Trophoblast cell (in vitro differentiated cells and primary cell): ENCODE results near the gene MPP3.

Experiments used
- DNase-seq, 2 donors: peaks; one replicate each; pipeline ENCODE4 v3.0.0-alpha.2; 2016
- H2AFZ ChIP-seq: 2 replicates; pipeline ENCODE4 v1.6.1; 2013; ENCODE audit warnings: low read length, moderate library complexity, mild to moderate bottlenecking; ENCODE audit not compliant: insufficient read depth, poor library complexity
- H2AK5ac ChIP-seq: 2 replicates; pipeline ENCODE4 v1.6.1; 2013; ENCODE audit warnings: mild to moderate bottlenecking, low read length
- H2BK120ac ChIP-seq: 2 replicates; pipeline ENCODE4 v1.6.1; 2013; ENCODE audit warnings: low read length, mild to moderate bottlenecking, moderate library complexity; ENCODE audit not compliant: insufficient read depth, poor library complexity
- H2BK12ac ChIP-seq: 2 replicates; pipeline ENCODE4 v1.6.1; 2013; ENCODE audit warnings: mild to moderate bottlenecking, low read length, moderate library complexity
- H2BK5ac ChIP-seq: 2 replicates; pipeline ENCODE4 v1.6.1; 2013; ENCODE audit warnings: low read length, low read depth, moderate library complexity, mild to moderate bottlenecking; ENCODE audit not compliant: poor library complexity
- H3K14ac ChIP-seq: 2 replicates; pipeline ENCODE4 v1.6.1; 2013; ENCODE audit warnings: mild to moderate bottlenecking, low read length
- H3K18ac ChIP-seq: 2 replicates; pipeline ENCODE4 v1.6.1; 2013; ENCODE audit warnings: mild to moderate bottlenecking, low read length
- H3K23ac ChIP-seq: 2 replicates; pipeline ENCODE4 v1.6.1; 2013; ENCODE audit warnings: low read length
- H3K27ac ChIP-seq: 2 replicates; pipeline ENCODE4 v1.5.1; 2013; ENCODE audit warnings: low read depth, mild to moderate bottlenecking, inconsistent platforms, low read length, moderate library complexity
- H3K27me3 ChIP-seq: 2 replicates; pipeline ENCODE4 v1.6.1; 2013; ENCODE audit warnings: inconsistent platforms, mild to moderate bottlenecking, low read length, moderate library complexity; ENCODE audit not compliant: insufficient read depth
- H3K36me3 ChIP-seq, 2 experiments: 1 replicate in 1 of 2; 2 replicates in 1 of 2; pipeline ENCODE4 v1.6.1; 2013; ENCODE audit warnings: low read length in 2 of 2, mild to moderate bottlenecking in 2 of 2, moderate library complexity in 1 of 2; ENCODE audit not compliant: insufficient read depth in 2 of 2, control insufficient read depth in 1 of 2
- H3K4ac ChIP-seq: 2 replicates; pipeline ENCODE4 v1.6.1; 2013; ENCODE audit warnings: low read depth, mild to moderate bottlenecking, low read length, moderate library complexity
- H3K4me1 ChIP-seq, 2 experiments: 1 replicate in 1 of 2; 2 replicates in 1 of 2; pipeline ENCODE4 v1.6.1; 2013; ENCODE audit warnings: low read length in 2 of 2, mild to moderate bottlenecking in 2 of 2, moderate library complexity in 1 of 2; ENCODE audit not compliant: insufficient read depth in 2 of 2, control insufficient read depth in 1 of 2
- H3K4me2 ChIP-seq: 2 replicates; pipeline ENCODE4 v1.6.1; 2013; ENCODE audit warnings: inconsistent platforms, mild to moderate bottlenecking, low read length, moderate library complexity
- H3K4me3 ChIP-seq: 2 replicates; pipeline ENCODE4 v1.5.1; 2013; ENCODE audit warnings: mild to moderate bottlenecking, low read depth, low read length, inconsistent platforms
- H3K79me1 ChIP-seq: one replicate; pipeline ENCODE4 v1.6.1; 2013; ENCODE audit warnings: low read length
- H3K79me2 ChIP-seq: 2 replicates; pipeline ENCODE4 v1.6.1; 2013; ENCODE audit warnings: low read length, mild to moderate bottlenecking; ENCODE audit not compliant: control insufficient read depth, insufficient read depth, poor library complexity
- H3K9ac ChIP-seq: 2 replicates; pipeline ENCODE4 v1.6.1; 2013; ENCODE audit warnings: mild to moderate bottlenecking, low read length
- H3K9me3 ChIP-seq: 2 replicates; pipeline ENCODE4 v1.6.1; 2013; ENCODE audit warnings: low read depth, mild to moderate bottlenecking, control low read depth, inconsistent platforms, low read length; ENCODE audit not compliant: insufficient read depth
- H4K12ac ChIP-seq: 2 replicates; pipeline ENCODE4 v1.6.1; 2013; ENCODE audit warnings: low read depth, mild to moderate bottlenecking, low read length, moderate library complexity
- H4K8ac ChIP-seq: 2 replicates; pipeline ENCODE4 v1.6.1; 2013; ENCODE audit warnings: low read depth, mild to moderate bottlenecking, low read length, moderate library complexity
- H4K91ac ChIP-seq: one replicate; pipeline ENCODE4 v1.6.1; 2013; ENCODE audit warnings: low read depth, mild to moderate bottlenecking, low read length, moderate library complexity
- WGBS: extraction: QIAGEN DNeasy Blood & Tissue Kit; methylation state at CpG from one replicate; pipeline ENCODE4 v1.1.7; 2013; ENCODE audit warnings: missing lambda C conversion rate; ENCODE audit not compliant: insufficient read length, insufficient coverage; ENCODE audit errors: extremely low coverage; 5-methylcytosine and 5-hydroxymethylcytosine counted together

Gene MPP3

DNA sequence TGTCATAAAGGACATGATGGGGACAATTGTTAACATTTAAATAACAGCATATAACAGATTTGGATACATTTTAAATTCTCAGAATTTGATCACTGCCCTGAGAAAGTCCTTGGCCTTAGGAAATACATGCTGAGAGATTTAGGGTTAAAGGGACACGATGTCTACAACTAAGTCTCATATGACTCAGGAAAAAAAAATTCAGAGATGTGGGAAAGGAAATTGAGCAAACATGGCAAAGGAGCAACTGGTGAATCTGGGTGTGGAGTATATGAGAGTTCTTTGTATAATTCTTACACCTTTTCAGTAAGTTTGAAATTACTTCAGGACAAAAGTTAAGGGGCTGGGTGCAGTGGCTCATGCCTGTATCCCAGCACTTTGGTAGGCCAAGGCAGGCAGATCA, 18.2 kb downstream of the MPP3 start:
- no CpG with 5 or more reads among the region's 1 CpG for WGBS
- H3K14ac ChIP-seq = no peak overlapping the region
- no peak overlapping the region for H3K9ac ChIP-seq
- no peaks in the 10 kb centered on the region for H3K79me2 ChIP-seq
- no peak overlapping the region for H2AFZ ChIP-seq
- no peak overlapping the region for H3K18ac ChIP-seq
- no peak overlapping the region for H3K4ac ChIP-seq
- H3K23ac ChIP-seq = no peak overlapping the region
- no peak overlapping the region for H4K12ac ChIP-seq
- H2BK120ac ChIP-seq = no peak overlapping the region
- no peak overlapping the region for H4K91ac ChIP-seq
- H3K27ac ChIP-seq = no peak overlapping the region
- no peak overlapping the region for H2BK12ac ChIP-seq
- H3K27me3 ChIP-seq = no peaks in the 10 kb centered on the region
- peak in 1 of 2 donors; percentile 69 for DNase-seq
- no peak overlapping the region for H4K8ac ChIP-seq
- H3K4me3 ChIP-seq = no peak overlapping the region
- no peak overlapping the region for H3K4me2 ChIP-seq
- peaks cover 1% of the 10 kb centered on the region for H3K9me3 ChIP-seq
- H3K79me1 ChIP-seq = no peaks in the 10 kb centered on the region
- no peaks in the 10 kb centered on the region for H3K4me1 ChIP-seq
- H3K36me3 ChIP-seq = no peaks in the 10 kb centered on the region
- no peak overlapping the region for H2AK5ac ChIP-seq
- no peak overlapping the region for H2BK5ac ChIP-seq

DNA sequence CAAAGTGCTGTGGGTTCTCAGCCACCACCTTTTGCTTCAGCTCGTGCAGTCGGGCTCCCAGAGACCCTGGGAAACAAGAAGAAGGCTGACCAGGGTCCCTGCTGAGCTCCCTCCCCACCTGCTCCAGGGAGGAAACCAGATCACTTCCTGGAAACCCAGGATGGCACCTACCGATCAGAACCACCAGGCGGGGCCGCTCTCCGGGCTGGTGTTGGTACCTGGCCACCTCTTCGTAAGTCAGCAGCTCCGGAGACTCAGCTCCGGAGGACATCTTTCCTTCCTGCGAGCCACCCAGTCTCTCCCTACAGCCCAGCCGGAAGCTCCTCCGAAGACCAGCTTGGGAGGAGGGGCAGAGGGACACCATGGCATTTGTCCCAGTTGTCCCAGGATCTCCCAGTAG, 18.9 kb downstream of the MPP3 start:
- H3K9ac ChIP-seq = no peak overlapping the region
- no peak overlapping the region for H4K91ac ChIP-seq
- DNase-seq = no peak
- H2AFZ ChIP-seq = no peak overlapping the region
- H3K79me2 ChIP-seq = no peaks in the 10 kb centered on the region
- no CpG with 5 or more reads among the region's 12 CpGs for WGBS
- no peak overlapping the region for H3K27ac ChIP-seq
- H3K27me3 ChIP-seq = no peaks in the 10 kb centered on the region
- H2AK5ac ChIP-seq = no peak overlapping the region
- no peak overlapping the region for H3K4ac ChIP-seq
- no peak overlapping the region for H3K23ac ChIP-seq
- H4K12ac ChIP-seq = no peak overlapping the region
- no peaks in the 10 kb centered on the region for H3K4me1 ChIP-seq
- H2BK5ac ChIP-seq = no peak overlapping the region
- H2BK120ac ChIP-seq = no peak overlapping the region
- peaks cover 1% of the 10 kb centered on the region for H3K9me3 ChIP-seq
- no peak overlapping the region for H4K8ac ChIP-seq
- H3K14ac ChIP-seq = no peak overlapping the region
- no peak overlapping the region for H3K18ac ChIP-seq
- H3K79me1 ChIP-seq = no peaks in the 10 kb centered on the region
- H3K36me3 ChIP-seq = no peaks in the 10 kb centered on the region
- no peak overlapping the region for H3K4me2 ChIP-seq
- no peak overlapping the region for H2BK12ac ChIP-seq
- no peak overlapping the region for H3K4me3 ChIP-seq

DNA sequence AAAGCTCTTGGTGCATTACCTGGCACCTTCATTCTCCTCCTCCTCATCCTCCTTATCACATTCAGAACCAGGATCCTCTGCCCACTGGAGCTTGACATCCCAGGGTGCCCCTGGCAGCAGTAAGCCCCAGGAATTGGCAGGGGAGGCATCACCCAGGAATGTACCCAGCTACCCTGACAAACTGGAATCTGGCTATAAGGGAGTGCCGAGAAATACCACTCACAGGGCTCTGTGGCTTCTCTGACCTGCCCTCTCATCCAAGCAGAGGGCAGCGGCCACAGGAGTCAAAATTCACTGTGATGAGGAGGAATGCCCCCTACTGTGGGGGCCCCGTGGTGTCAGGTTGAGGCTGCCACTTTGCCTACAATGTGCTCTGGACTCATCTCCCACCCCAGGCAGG, 19.6 kb downstream of the MPP3 start:
- H3K79me2 ChIP-seq = no peaks in the 10 kb centered on the region
- no peaks in the 10 kb centered on the region for H3K27me3 ChIP-seq
- no peak overlapping the region for H4K8ac ChIP-seq
- H3K23ac ChIP-seq = no peak overlapping the region
- H2AFZ ChIP-seq = no peak overlapping the region
- no peaks in the 10 kb centered on the region for H3K79me1 ChIP-seq
- peaks cover 1% of the 10 kb centered on the region for H3K9me3 ChIP-seq
- H2BK120ac ChIP-seq = no peak overlapping the region
- DNase-seq = no peak
- H3K14ac ChIP-seq = no peak overlapping the region
- no peak overlapping the region for H2BK5ac ChIP-seq
- no peaks in the 10 kb centered on the region for H3K4me1 ChIP-seq
- no peak overlapping the region for H2BK12ac ChIP-seq
- no peak overlapping the region for H3K18ac ChIP-seq
- WGBS = no CpG with 5 or more reads among the region's 3 CpGs
- H3K27ac ChIP-seq = no peak overlapping the region
- H3K4ac ChIP-seq = no peak overlapping the region
- no peak overlapping the region for H4K91ac ChIP-seq
- H3K9ac ChIP-seq = no peak overlapping the region
- H3K4me2 ChIP-seq = no peak overlapping the region
- no peak overlapping the region for H3K4me3 ChIP-seq
- no peak overlapping the region for H2AK5ac ChIP-seq
- H3K36me3 ChIP-seq = no peaks in the 10 kb centered on the region
- H4K12ac ChIP-seq = no peak overlapping the region

DNA sequence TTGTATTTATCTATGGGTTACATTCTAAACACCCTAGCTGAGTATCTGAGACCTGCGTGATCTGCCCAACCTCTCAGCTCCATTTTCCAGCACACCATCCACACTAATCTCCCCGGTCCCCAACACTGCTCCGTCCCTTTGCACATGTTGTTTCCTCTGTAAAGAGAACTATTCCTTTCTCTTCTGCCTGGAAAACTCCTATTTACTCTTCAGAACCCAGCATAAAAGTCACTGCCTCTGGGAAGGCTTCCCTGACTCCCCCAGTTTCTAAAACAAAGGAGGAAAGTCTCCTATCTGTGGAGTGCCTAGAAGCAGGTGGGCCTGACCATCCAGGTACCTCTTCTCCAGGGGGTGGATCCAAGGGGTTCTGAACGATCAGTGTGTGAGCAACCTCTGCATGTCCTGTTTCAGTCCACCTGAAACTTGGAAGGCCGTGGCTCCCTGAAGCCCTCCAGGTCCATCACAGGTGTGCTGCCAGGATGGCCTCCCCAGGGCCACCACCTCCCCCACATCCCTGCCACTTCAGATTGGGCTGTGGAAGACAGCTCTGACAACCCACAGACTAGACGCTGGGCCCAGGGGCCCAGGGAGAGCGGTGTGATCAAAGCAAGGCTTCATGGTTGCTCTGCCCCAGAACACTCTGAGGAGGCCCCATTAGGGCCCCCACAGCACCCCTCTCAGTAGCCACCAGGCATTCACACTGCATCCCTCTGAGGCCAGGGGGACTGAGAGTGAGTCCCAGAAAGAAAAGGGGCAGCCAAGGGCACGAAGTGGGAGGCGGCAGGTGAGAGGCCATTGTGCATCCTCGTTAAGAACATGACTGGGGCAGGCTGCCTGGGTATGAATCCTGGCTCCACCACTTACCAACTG, 20.3 kb downstream of the MPP3 start:
- no peak overlapping the region for H2AFZ ChIP-seq
- no peak overlapping the region for H3K4ac ChIP-seq
- H3K14ac ChIP-seq = no peak overlapping the region
- no peak overlapping the region for H2AK5ac ChIP-seq
- no peak overlapping the region for H4K8ac ChIP-seq
- H2BK120ac ChIP-seq = no peak overlapping the region
- H3K9me3 ChIP-seq = peaks cover 1% of the 10 kb centered on the region
- no peak overlapping the region for H4K12ac ChIP-seq
- no peak overlapping the region for H3K18ac ChIP-seq
- H3K36me3 ChIP-seq = no peaks in the 10 kb centered on the region
- no peak overlapping the region for H4K91ac ChIP-seq
- no peak overlapping the region for H3K4me2 ChIP-seq
- no peaks in the 10 kb centered on the region for H3K27me3 ChIP-seq
- no peaks in the 10 kb centered on the region for H3K79me2 ChIP-seq
- H3K27ac ChIP-seq = no peak overlapping the region
- H3K4me1 ChIP-seq = no peaks in the 10 kb centered on the region
- no CpG with 5 or more reads among the region's 10 CpGs for WGBS
- no peak overlapping the region for H2BK5ac ChIP-seq
- H3K4me3 ChIP-seq = no peak overlapping the region
- no peaks in the 10 kb centered on the region for H3K79me1 ChIP-seq
- DNase-seq = no peak
- H3K9ac ChIP-seq = no peak overlapping the region
- no peak overlapping the region for H2BK12ac ChIP-seq
- no peak overlapping the region for H3K23ac ChIP-seq
